Muscle of arm (tissue), 14 donors: ENCODE measurements around the gene SLC24A1. TPM values are rescaled to one million over a fixed set of nuclear protein-coding genes. Genes with fewer than 3 reads are reported as not detected.
"Not testable (repeated sequence)": the region's sequence is repeated elsewhere in the genome, so short reads cannot be mapped to it uniquely, and the experiment has no call there.

Source experiments
- DNase-seq: peaks from one replicate; pipeline ENCODE4 v3.0.0-alpha.2; 2013
- long read RNA-seq, 11 donors: transcript quantifications; one replicate each; lab custom pipeline, GENCODE V29; 2026
- polyA plus RNA-seq, 12 donors: library from polyadenylated mRNA; unstranded; fragments of 120-200 nt; gene quantifications; one replicate each; pipeline ENCODE4 v1.2.1, GENCODE V29; 2013; ENCODE audit not compliant: insufficient read length in 12 of 12

The SLC24A1 gene
- polyA plus RNA-seq: 10 to 100 TPM in 4 of 12 donors, 1 to 10 TPM in 7, not detected in 1; 5.7 to 18.8 (median 7.8) TPM
- long read RNA-seq, donor 1: 0 reads
- long read RNA-seq, donor 2: 0 reads
- long read RNA-seq, donor 3: 0 reads
- long read RNA-seq, donor 4: 0 reads
- long read RNA-seq, donor 5, partial matches to known transcripts: 21 of 21 reads
- long read RNA-seq, donor 5, other reads (novel, unspliced or antisense): 0 of 21 reads
- long read RNA-seq, donor 6: 0 reads
- long read RNA-seq, donor 7: 0 reads
- long read RNA-seq, donor 8: 0 reads
- long read RNA-seq, donor 9: 0 reads
- long read RNA-seq, donor 10: 0 reads
- long read RNA-seq, donor 11: 0 reads

DNA sequence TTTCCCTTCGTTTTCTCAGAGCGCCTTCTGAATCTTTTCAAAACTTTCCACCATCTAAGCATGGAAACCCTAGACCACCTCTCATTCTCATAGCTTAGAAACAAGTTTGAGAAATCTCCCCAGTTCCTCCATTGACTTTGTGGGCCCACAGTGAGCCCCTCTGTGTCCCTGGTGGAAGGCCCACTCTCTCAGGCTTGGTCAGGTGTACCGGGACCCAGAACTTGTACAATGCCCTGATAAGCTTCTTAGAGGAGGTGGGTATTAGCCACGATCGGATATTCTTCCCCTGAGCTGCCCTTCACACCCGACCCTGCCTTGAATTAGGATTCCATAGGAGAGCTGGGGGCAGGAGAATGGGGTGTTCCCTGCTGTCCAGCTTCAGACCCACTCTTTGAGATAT is at the start of gene SLC24A1:
Gene SLC24A1, plus strand, starts transcription at position 301 of the 400 bp plus-strand sequence. CDS start 2,143 bp downstream, outside the sequence.
- no peak for DNase-seq

GRCh38 chr15:65571971-65572370 is 49.8 kb upstream of the SLC24A1 start:
- no peak for DNase-seq

- no peak for DNase-seq
These were observed 45.1 kb upstream of the SLC24A1 start for GRCh38 chr15:65576664-65577063.

- no peak for DNase-seq
These were observed 44.4 kb upstream of the SLC24A1 start for GRCh38 chr15:65577129-65577996.

DNA sequence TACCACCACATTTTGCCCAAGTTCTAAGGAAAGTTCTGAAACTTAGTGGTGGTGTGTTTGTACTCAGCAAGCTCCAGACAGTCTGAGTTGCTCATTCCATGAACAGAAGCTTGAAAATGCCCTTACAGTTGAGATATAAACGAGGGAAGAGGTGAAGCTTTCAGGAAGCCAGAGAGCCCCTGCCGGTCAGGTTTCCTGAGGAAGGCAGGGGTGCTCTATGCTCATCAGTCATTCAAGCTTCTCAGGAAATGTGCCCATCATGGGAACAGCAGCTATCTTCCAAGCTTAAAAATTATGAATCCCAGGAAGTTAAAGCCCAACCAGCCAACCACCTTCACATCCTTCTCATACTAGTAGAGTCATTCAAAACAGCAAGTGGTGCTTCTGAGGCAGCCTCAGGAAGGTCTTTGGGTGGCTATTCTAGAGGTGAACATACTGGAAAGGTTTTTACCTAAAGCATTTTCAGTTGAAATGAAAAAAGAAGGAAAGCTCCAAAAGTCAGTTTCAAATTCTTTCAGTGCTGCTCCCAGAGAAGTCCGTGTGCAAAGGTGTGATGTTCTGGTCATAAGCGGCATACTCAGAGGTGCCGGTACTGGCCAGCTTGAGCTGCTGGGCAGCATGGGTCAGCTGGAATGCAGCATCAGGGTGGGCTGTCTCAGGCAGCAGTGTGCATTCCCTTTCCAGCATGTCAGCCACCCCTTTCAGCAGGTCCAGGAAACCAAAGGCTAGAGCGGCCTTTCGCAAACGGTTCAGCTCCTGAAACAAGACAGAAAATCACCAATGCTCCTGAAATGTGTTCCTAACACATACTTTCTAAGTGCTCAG is 42.6 kb upstream of the SLC24A1 start:
- DNase-seq: no peak

GRCh38 chr15:65579762-65580161 is 42.0 kb upstream of the SLC24A1 start:
- DNase-seq: no peak

DNA sequence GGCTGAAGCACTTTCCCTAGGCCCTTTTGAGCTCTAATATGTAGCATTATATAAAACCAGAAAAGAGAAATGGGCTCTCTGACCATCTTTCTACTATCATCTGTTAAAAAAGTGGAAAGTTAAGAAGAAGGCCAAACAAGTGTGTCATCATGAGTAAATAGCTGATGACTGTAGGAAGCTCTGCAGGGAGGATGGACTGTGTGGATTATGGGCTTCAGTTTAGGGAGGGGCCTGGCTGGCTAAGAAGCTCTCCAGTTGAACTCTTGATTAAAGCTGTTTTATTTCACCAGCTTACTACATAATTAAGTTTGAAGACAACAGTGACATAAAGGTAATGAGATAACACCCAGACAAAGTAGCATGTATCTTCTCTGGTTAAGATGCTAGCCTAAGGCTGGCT is 41.5 kb upstream of the SLC24A1 start:
- no peak for DNase-seq

DNA sequence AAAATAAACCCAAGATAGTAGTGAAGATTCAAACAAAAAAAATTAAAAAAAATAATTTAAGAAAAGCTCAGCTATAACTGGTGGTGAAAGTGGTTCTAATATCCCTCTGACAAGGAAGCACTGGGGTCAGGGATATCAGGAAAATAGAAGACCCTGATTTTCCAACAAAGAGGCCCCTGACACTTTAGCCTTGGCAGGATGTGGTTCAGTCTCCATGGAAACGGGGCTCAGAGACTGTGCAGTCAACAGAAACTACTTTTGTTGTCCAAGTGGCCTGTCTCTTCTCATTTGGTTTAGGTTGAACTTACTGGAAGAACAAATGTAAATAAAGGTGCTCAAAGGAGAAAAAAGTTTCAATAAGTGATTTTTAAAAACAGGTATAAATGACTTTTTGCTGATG is 38.0 kb upstream of the SLC24A1 start:
- peak; percentile 8 for DNase-seq

GRCh38 chr15:65584241-65584640 is 37.5 kb upstream of the SLC24A1 start:
- DNase-seq: no peak

DNA sequence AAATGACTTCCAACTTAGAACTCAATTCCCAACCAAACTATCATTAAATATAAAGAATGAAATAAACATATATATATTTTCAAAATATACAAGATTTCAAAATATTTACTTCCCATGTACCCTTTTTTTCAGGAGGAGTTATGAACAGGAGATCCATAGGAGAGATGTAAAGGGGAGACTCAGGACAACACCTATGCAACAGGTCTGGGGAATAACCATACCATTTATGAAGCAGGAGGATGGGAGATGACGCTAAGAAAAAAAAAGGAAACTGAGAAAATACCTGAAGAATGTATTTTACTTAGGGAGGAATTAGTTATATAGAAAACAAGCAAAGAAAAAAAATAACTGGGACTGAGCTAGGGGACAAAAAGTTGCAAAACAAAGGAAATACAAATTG is 34.6 kb upstream of the SLC24A1 start:
- DNase-seq: no peak

DNA sequence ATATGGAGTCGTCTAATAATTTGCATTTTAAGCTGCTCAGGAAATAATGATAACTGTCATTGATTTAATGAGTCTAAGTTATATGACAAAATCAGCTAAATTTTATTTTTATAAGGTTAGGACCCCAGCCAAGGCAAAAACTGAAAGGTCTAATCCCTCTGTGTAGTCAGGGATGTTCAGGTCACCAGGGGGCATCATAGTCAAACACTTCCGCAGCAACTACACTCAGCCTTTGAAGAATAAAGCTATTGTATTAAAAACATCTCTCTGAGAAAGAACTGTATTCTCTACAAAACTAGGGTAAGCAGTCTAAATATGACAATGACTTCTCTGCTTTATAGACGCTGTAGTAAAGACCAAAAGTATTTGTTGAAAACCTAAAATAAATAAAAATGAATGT is 25.8 kb upstream of the SLC24A1 start:
- DNase-seq: no peak

DNA sequence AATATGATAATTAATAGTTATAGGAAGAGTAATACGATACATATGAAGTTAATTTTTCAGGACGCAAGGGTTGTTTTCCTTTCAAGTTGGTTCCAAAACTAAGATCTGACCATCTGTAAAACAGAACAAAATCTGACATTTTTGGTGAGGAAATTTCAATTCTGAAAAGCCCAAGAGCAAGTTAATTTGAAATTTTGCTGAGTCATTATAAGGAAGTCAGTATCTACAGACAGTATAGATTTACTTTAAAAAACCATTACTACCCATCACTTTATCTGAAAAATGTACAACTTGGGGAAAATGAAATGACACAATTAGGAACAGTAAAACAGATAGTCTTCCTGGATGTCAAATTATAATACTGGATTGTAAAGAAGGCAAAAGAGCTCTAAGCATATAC is 23.3 kb upstream of the SLC24A1 start:
- DNase-seq: no peak

DNA sequence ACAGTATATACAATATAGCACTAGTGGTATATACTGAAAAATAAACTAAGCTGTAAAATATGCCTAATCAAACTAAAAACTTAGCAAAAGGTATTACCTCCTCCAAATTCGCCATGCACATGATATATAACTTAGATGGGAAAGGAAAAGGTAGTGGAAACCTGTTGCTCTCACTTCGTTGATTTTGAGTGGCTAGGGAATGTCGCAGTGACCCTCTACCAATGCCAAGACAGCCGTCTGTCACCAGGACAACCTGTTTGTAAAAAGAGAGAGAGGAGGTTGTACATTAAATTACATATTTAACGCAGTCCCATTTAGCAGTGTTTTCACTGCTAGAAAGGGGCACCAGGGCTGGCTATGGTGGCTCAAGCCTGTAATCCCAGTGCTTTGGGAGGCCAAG is 22.1 kb upstream of the SLC24A1 start:
- DNase-seq: no peak

DNA sequence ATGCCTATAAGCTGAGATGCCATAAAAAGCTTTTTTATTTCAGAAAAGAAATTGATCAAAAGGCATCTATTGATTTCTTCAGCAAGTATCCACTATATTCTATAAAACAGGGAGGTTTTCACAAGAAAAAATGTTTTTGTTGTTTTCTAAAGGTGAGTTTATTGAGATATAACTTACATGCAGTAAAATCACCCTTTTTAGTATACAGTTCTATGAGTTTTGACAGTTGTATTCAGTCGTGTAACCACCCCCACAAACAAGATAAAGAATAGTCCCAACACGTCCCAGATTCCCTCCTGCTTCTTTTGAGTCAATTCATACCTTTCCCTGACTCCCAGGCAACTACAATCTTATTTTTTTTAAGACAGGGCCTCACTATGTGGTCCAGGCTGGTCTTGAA is 18.6 kb upstream of the SLC24A1 start:
- DNase-seq: no peak

DNA sequence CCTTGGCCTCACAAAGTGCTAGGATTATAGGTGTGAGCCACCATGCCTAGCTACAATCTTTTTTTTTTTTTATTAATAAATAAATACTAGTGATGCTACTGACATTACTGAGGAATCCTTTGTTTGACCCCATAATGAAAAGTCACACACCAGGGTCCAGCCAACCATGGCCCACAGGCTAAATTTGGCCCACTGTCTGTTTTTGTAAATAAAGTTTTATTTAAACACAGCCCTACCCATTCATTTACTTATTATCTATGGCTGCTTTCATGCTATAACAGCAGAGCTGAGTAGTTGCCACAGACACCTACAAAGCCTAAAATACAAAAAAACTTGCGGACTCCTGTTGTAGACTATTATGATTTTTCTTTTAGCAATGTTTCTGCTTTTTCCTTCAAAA is 18.2 kb upstream of the SLC24A1 start:
- DNase-seq: no peak

GRCh38 chr15:65610871-65611718 is 10.6 kb upstream of the SLC24A1 start, which contains the start of gene INTS14:
Gene INTS14 (minus strand): TSS chr15:65611131. CDS start chr15:65607380, 3,751 bp downstream.
- DNase-seq: peak; percentile 97

DNA sequence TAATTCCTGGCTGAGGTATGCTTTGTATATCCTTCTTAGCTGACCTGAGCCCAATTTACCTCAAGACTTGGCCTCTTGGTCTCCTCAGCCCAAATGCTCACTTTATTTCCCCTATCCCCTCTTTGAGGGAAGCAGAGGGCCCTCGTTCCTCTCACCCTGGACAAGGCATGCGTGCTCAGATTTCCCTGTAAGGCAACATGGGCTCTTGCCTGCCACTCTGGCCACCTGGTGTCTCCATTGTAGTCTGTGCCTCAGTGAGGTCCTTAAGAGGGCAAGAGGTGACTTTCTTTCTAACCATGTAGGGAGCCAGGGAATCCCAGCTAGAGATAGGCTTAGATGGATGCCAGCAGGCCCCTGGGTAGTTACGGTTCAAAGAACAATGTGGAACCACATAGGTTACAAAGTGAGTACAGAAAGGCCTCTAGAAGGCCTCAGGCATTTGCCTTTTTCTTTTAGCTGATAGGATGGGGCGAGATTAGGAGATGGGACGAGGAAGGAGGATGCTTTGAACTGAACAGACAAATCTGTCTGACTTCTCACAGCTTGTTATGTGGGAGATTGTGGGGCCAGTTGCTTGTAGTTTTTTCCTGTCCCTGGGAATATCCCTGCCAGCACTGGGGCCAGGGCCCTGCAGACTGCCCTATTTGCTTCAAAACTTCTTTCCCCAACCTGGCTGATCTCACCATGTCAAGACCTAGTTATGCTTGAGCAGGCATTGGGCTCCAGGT is 9.7 kb upstream of the SLC24A1 start:
- DNase-seq: no peak

DNA sequence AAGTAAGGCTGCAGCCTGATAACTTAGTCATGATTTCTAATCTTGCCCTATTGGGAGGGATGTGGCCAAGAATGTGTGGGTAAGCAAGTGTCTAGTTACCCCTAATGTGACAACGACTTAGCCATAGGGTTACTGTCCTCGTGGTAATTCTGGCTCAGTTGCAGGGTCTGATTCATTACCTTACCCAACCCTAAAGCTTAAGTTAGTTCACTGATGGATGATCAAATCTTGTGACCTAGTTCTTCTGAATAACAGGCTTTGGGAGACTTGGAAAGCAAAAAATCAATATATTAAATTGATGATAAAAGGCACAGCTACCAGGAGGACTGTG is 9.2 kb upstream of the SLC24A1 start:
- DNase-seq: no peak

- DNase-seq: no peak
These were observed 8.6 kb upstream of the SLC24A1 start for GRCh38 chr15:65612949-65613744.

GRCh38 chr15:65615887-65616286 is 5.9 kb upstream of the SLC24A1 start:
- not testable (repeated sequence) for DNase-seq
